ENCODE data around the gene RLN1.
"Not testable (repeated sequence)": the region's sequence is repeated elsewhere in the genome, so short reads cannot be mapped to it uniquely, and the experiment has no call there.

Gene RLN1

DNA sequence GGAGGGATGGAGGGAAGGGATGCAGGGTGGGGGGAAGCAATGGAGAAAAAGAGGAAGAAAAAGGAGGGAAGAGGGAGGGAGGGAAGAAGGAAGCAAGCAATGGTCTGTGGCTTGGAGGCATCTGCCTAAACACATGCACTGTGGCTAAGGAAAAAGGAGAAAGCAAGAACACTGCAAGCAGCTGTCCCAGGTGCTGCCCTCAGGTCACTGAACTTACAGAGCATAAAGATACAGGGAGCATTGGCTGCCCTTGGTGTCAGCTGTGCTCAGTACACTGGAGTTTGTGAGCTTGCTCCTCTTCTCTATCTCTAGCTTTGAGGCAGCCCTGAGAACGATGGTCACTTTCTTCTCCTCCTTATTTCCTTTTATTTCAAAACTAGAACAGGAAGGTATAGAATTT, 18.1 kb downstream of the RLN1 start:
- DNase-seq = peak; percentile 0 to 9

DNA sequence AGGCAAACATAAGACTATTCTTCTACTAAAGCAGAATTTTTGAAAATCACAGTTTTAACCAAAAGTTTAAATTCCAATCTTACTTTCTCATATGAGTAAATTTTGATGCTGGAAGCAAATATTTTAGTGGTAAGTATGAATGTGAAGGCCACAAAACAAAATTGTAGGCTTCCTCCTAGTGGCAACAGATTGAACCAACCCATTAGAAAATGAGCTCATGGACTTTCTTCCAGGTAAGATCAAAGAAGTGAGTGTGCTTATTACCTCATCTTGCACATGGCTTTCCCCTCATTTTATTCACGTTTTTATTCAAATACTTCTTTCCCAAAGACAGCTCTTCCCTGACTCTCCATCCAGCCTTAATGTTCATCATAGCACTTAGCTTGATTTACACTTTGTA, 18.6 kb downstream of the RLN1 start:
- DNase-seq = peak in 1 of 2 experiments; percentile 1

DNA sequence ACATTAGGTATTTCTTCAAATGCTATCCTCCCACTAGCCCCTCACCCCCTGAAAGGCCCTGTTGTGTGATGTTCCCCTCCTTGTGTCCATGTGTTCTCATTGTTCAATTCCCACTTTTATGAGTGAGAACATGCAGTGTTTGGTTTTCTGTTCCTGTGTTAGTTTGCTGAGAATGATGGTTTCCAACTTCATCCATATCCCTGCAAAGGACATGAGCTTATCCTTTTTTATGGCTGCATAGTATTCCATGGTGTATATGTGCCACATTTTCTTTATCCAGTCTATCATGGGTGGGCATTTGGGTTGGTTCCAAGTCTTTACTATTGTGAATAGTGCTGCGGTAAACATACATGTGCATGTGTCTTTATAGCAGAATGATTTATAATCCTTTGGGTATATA, 23.3 kb downstream of the RLN1 start:
- DNase-seq = not testable (repeated sequence)

- no peak for DNase-seq
Measured at GRCh38 chr9:5315187-5315923, 24.3 kb downstream of the RLN1 start.

GRCh38 chr9:5310851-5311250, 28.8 kb downstream of the RLN1 start:
- no peak for DNase-seq

- DNase-seq = no peak
Measured at GRCh38 chr9:5305741-5306140, 33.9 kb downstream of the RLN1 start.

DNA sequence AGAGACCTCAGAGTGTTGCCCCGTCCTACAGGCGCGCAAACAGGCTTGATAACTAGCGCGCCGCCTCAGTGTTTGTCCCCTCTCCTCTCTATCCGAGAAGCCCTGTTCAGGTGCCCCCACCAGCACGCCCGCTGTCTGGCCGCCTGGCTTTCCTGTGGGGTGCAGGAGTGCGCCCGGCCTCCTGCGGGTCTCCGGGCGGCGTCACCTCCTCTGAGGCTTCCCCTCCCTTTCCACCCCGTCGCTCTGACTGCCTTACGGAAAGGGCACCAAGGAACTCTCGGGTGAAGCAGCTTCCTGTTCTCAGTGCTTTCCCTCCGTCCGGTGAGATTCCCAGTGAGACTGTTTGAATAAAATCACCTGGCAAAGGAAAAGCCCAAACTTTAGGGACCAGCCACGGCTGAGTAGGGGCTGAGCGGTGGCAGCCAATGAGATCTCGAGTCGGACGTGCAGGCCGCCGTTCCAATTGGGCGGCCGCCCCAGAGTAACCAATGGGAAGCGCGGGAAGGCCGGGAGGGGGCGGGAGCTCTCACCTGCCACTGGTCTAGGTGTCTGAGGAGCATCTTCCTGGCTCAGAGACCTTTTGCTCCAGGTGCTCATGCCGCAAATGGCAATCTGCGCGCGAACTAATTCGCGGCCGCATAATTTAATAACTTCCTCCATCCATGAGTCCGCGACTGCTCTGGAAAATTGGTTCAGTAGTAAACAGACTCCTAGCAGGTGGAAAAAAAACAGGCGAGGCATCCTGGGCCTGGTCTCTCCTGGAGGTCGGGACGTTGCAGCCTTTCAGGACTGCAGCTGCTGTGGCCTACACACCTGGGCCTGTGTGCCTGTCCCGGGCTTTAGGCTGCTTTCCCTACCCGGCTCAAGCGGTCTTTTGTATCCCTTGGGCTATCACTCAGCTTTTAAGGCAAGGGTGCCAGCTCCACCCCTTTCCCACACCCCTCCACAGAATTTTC, 35.6 kb downstream of the RLN1 start, which contains the start of gene RLN2:
RLN2 (minus strand) TSS at position 877 of the 956 bp plus-strand sequence; CDS start at position 741, 136 bp downstream.
- not testable (repeated sequence) for DNase-seq

- no peak for DNase-seq
Measured at GRCh38 chr9:5301544-5301943, 38.1 kb downstream of the RLN1 start.

GRCh38 chr9:5292141-5292540, 47.5 kb downstream of the RLN1 start:
- DNase-seq = no peak

DNA sequence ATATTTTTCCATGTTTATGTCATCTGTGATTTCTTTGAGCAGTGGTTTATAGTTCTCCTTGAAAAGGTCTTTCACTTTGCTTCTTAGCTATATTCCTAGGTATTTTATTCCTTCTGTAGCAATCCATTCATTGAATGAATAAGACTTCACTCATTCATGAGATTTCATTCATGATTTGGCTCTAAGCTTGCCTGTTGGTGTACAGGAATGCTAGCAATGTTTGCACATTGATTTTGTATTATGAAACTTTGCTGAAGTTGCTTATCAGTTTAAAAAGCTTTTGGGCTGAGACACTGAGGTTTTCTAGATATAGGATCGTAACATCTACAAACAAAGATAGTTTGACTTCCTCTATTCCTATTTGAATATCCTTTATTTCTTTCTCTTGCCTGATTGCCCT, 51.1 kb downstream of the RLN1 start:
- no peak for DNase-seq

DNA sequence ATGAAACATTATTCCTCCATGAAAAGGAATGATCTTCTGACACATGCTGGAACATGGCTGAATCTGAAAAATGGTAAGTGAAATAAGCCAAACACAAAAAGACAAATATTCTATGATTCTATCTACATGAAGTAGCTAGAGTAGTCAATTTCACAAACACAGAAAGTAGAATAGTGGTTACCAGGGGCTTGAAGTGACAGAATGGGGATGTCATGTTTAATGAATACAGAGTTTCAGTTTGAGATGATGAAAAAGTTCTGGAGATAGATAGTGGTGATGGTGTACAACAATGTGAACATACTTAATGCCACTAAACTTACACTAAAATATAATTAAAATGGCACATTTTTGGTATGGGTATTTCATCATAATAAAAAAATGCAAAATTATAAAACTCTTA, 53.4 kb downstream of the RLN1 start:
- DNase-seq = no peak
